Measurements from ENCODE around the gene ODAD2.
"Not testable (repeated sequence)": the region's sequence is repeated elsewhere in the genome, so short reads cannot be mapped to it uniquely, and the experiment has no call there.

The ODAD2 gene

DNA sequence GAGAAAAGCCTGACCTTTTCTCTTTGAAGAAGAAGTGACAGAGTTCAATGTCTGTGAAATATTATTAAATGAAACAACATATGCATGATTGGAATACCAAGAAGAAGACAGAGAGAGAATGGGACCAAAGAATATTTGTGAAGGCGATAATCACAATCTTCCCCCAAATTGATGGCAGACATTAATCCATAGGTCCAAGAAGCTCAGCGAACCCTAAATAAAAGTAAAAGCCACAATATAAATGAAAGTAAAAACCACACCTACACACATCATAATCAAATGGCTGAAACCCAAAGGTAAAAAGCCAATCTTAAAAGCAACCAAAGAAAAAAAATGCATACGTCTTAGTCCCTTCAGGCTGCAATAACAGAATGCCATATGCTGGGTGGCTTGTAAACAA is 84.0 kb downstream of the ODAD2 start:
- no peak for DNase-seq (ENCODE audit: low spot score)
- TF ChIP-seq, protein P1, sequence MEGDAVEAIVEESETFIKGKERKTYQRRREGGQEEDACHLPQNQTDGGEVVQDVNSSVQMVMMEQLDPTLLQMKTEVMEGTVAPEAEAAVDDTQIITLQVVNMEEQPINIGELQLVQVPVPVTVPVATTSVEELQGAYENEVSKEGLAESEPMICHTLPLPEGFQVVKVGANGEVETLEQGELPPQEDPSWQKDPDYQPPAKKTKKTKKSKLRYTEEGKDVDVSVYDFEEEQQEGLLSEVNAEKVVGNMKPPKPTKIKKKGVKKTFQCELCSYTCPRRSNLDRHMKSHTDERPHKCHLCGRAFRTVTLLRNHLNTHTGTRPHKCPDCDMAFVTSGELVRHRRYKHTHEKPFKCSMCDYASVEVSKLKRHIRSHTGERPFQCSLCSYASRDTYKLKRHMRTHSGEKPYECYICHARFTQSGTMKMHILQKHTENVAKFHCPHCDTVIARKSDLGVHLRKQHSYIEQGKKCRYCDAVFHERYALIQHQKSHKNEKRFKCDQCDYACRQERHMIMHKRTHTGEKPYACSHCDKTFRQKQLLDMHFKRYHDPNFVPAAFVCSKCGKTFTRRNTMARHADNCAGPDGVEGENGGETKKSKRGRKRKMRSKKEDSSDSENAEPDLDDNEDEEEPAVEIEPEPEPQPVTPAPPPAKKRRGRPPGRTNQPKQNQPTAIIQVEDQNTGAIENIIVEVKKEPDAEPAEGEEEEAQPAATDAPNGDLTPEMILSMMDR (conservative IDR thresholded peaks at IDR 0.05; ENCODE audit: low read depth): no peak
- H3K27ac ChIP-seq: no peak overlapping the region
- POLR2A ChIA-PET (ENCODE audit: low non-redundant PET): no interaction called here
- CTCF ChIA-PET: no interaction called here

DNA sequence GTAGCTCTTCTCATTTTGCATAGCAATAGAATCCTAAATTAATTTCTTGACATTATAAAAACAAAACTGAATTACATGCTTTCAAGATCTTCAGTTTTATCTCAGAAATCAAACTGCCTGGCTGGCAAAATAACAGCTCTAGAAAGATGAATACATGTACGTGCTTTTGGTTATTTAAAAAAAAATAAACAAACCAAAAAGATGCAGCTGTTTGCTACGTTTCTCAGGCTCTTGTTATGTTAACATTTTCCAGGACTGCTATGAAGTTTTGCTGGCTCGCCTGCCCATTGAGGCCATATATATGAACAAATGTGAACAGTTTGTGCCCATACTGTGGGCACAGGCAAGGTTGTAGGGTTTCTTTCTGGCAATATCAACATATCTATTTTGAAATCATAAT is 86.6 kb downstream of the ODAD2 start:
- ChIA-PET POLR2A (ENCODE audit: low non-redundant PET) (no interaction called here), CTCF (interaction anchor here (0.7 kb wide), 1 partner anchor 144 kb away, joined by 4 read pairs; no protein-coding TSS in a partner anchor)

GRCh38 chr10:27911539-27911938 is 87.3 kb downstream of the ODAD2 start:
- no peak for DNase-seq (ENCODE audit: low spot score)
- CTCF ChIA-PET: interaction anchor here (0.7 kb wide), 1 partner anchor 144 kb away, joined by 4 read pairs; no protein-coding TSS in a partner anchor

More for the DNA sequence above, 86.6 kb downstream of the ODAD2 start:
- no peak for DNase-seq (ENCODE audit: low spot score)
- TF ChIP-seq, protein P1 (conservative IDR thresholded peaks at IDR 0.05; ENCODE audit: low read depth): no peak
- no peak overlapping the region for H3K27ac ChIP-seq

DNA sequence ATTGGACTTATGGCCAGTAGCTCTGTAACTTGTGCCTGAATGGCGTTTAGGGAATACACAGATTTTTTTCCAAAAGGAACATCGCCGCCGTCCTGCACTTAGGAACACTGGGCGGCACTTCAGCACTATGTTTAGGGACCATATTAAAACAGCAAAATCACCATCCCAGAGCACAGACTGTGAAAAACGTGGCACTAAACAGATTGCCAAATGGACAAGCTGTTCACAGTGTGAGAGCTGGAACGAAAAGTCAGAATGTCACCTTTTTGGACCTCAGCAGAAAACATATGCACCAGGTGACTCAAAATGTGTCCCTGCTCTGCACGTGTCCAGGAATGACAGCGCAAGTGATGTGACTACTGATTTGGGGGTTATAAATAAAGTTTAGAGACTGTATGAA is 87.9 kb downstream of the ODAD2 start:
- POLR2A ChIA-PET (ENCODE audit: low non-redundant PET): no interaction called here
- TF ChIP-seq, protein P1 (conservative IDR thresholded peaks at IDR 0.05; ENCODE audit: low read depth): no peak
- CTCF ChIA-PET: interaction anchor here (0.5 kb wide), 1 partner anchor 10 kb away, joined by 4 read pairs; no protein-coding TSS in a partner anchor
- H3K27ac ChIP-seq: no peak overlapping the region
- no peak for DNase-seq (ENCODE audit: low spot score)

More at GRCh38 chr10:27911539-27911938, 87.3 kb downstream of the ODAD2 start:
- POLR2A ChIA-PET (ENCODE audit: low non-redundant PET): no interaction called here
- TF ChIP-seq, protein P1 (conservative IDR thresholded peaks at IDR 0.05; ENCODE audit: low read depth): no peak
- H3K27ac ChIP-seq: no peak overlapping the region

DNA sequence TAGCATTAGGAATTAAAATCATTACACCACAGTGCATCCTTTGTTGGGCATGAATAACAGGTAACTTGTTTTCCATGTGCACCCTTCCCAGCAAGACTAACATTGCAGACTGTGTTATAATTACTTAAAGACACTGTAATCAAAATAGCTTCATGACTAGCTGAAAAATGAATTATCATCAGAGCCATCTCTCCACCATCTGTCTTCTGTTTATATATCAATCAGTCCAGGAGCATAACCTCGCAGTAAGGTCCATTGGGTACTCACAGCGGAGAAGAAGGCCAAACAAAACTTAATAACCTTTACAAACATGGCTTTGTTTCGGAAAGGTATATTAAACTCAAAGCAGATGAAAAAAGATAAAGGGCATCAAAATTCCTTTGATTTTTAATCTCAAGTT is 90.6 kb downstream of the ODAD2 start:
- no peak for DNase-seq (ENCODE audit: low spot score)
- ChIA-PET POLR2A (ENCODE audit: low non-redundant PET) (no interaction called here), CTCF (interaction anchor here (0.7 kb wide), 1 partner anchor 15 kb away, joined by 3 read pairs; no protein-coding TSS in a partner anchor)
- TF ChIP-seq, protein P1 (conservative IDR thresholded peaks at IDR 0.05; ENCODE audit: low read depth): no peak
- H3K27ac ChIP-seq: no peak overlapping the region

GRCh38 chr10:27899485-27899884 is 99.4 kb downstream of the ODAD2 start:
- POLR2A ChIA-PET (ENCODE audit: low non-redundant PET); H3K27ac ChIP-seq; CTCF ChIA-PET; DNase-seq (ENCODE audit: low spot score): not testable (repeated sequence)

DNA sequence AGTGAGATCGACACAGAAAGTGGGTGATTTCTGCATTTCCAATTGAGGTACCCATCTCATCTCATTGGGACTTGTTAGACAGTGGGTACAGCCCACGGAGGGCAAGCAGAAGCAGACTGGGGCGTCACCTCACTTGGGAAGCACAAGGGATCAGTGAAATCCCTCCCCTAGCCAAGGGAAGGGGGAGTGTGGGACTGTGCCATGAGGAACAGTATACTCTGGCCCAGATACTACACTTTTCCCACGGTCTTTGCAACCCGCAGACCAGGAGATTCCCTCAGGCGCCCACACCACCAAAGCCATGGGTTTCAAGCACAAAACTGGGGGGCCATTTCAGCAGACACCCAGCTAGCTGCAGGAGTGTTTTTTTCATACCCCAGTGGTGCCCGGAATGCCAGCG is 99.8 kb downstream of the ODAD2 start:
- DNase-seq (ENCODE audit: low spot score): no peak
- TF ChIP-seq, protein P1 (conservative IDR thresholded peaks at IDR 0.05; ENCODE audit: low read depth): no peak
- POLR2A ChIA-PET (ENCODE audit: low non-redundant PET): no interaction called here
- CTCF ChIA-PET: no interaction called here
- no peak overlapping the region for H3K27ac ChIP-seq
